Activated CD8-positive, alpha-beta T cell treated with anti-CD3 and anti-CD28 coated beads for 36 hours (primary cell): Measurements from ENCODE around the gene APOLD1. TPM values are rescaled to one million over a fixed set of nuclear protein-coding genes. Genes with fewer than 3 reads are reported as not detected.
"Not testable (repeated sequence)": the region's sequence is repeated elsewhere in the genome, so short reads cannot be mapped to it uniquely, and the experiment has no call there.

Experiments
- ATAC-seq: fragments of 200-7000 bp; cut with Tn5 transposase; one replicate; pipeline ENCODE4 v1.10.0; 2021; ENCODE audit warnings: mild to moderate bottlenecking, moderate library complexity
- CTCF ChIA-PET: fragments of 350-600 bp; sonication (Branson Sonifier 250); formaldehyde crosslinking; loops from one replicate; lab custom pipeline; 2021; ENCODE audit warnings: antibody characterized with exemption; lab: Charles Lee
- POLR2A ChIA-PET: fragments of 350-600 bp; sonication (Branson Sonifier 250); formaldehyde crosslinking; loops from one replicate; lab custom pipeline; 2021; ENCODE audit warnings: antibody characterized with exemption; lab: Charles Lee
- DNase-seq: peaks from one replicate; pipeline ENCODE4 v3.0.0-alpha.2; 2020
- H3K27ac Mint-ChIP-seq: one replicate; pipeline ENCODE4 v1.8.0; 2021; ENCODE audit warnings: mild to moderate bottlenecking, mixed read lengths
- H3K27me3 Mint-ChIP-seq: one replicate; pipeline ENCODE4 v1.8.0; 2021; ENCODE audit warnings: mixed read lengths
- H3K36me3 Mint-ChIP-seq: one replicate; pipeline ENCODE4 v1.8.0; 2021; ENCODE audit warnings: low read depth, mixed read lengths
- H3K4me1 Mint-ChIP-seq: one replicate; pipeline ENCODE4 v1.8.0; 2021; ENCODE audit warnings: low read depth, mixed read lengths
- H3K4me3 Mint-ChIP-seq: one replicate; pipeline ENCODE4 v1.8.0; 2021; ENCODE audit warnings: mild to moderate bottlenecking, moderate library complexity, mixed read lengths
- H3K9me3 Mint-ChIP-seq: one replicate; pipeline ENCODE4 v1.8.0; 2021; ENCODE audit warnings: mixed read lengths
- CTCF ChIP-seq: fragments of 200-600 bp; IDR thresholded peaks from one replicate; pipeline ENCODE4 v1.8.0; 2022; ENCODE audit warnings: antibody characterized with exemption, mild to moderate bottlenecking
- intact Hi-C: fragments of 100-400 bp; cut with micrococcal nuclease; formaldehyde crosslinking; loops from one replicate; pipeline ENCODE4 v1.10.0; 2022
- total RNA-seq, 2 experiments: library from RNA; stranded (reverse); gene quantifications; one replicate each; pipeline ENCODE4 v1.2.3, GENCODE V29; 2021

APOLD1 gene
- total RNA-seq: 1 to 10 TPM; 5.7 to 6.3 TPM

- POLR2A ChIA-PET: no interaction called here
- intact Hi-C loops: no loop called here
- TF ChIP-seq CTCF: no peak
- H3K36me3 Mint-ChIP-seq: peaks cover 2% of the 10 kb centered on the region
- ATAC-seq (no peak), DNase-seq (no peak)
- peak within 1 kb of the TSS; percentile 86 for H3K4me3 Mint-ChIP-seq
- no peaks in the 10 kb centered on the region for H3K9me3 Mint-ChIP-seq
- CTCF ChIA-PET: interaction anchor here (0.6 to 6.7 kb wide), 2 partner anchors 17 to 131 kb away, joined by 3 to 108 read pairs; no protein-coding TSS in a partner anchor
- peaks cover 36% of the 10 kb centered on the region for H3K4me1 Mint-ChIP-seq
- peak within 1 kb of the TSS; percentile 76 for H3K27ac Mint-ChIP-seq
- H3K27me3 Mint-ChIP-seq: no peaks in the 10 kb centered on the region
Measured at GRCh38 chr12:12784911-12785814, at the start of gene APOLD1. Gene APOLD1 (plus strand): TSS chr12:12785659. CDS start chr12:12785692, 33 bp downstream.

GRCh38 chr12:12736759-12737676, 48.4 kb upstream of the APOLD1 start:
- no peaks in the 10 kb centered on the region for H3K27me3 Mint-ChIP-seq

GRCh38 chr12:12738152-12738551, 47.3 kb upstream of the APOLD1 start:
- intact Hi-C loops: loop anchor here (5.0 to 10.0 kb wide), 2 partner anchors 93 to 176 kb away; partner anchors contain the start of gene DUSP16
- not testable (repeated sequence) for H3K36me3 Mint-ChIP-seq, H3K4me3 Mint-ChIP-seq, DNase-seq, ATAC-seq, H3K9me3 Mint-ChIP-seq, H3K27ac Mint-ChIP-seq, H3K27me3 Mint-ChIP-seq
- ChIA-PET POLR2A (interaction anchor here (1.4 to 4.5 kb wide), 4 partner anchors 14 to 84 kb away, joined by 3 to 77 read pairs (median 22); partner anchors contain the start of gene CDKN1B), CTCF (interaction anchor here (0.8 to 3.4 kb wide), 16 partner anchors 9 to 1158 kb away, joined by 3 to 55 read pairs (median 18); partner anchors contain the start of genes CDKN1B, DDX47 and DUSP16)
- peaks cover 38% of the 10 kb centered on the region for H3K4me1 Mint-ChIP-seq

More at GRCh38 chr12:12736759-12737676, 48.4 kb upstream of the APOLD1 start:
- Mint-ChIP-seq H3K4me3 (peak overlapping the region; percentile 70), H3K36me3 (peaks cover 7% of the 10 kb centered on the region), H3K9me3 (no peaks in the 10 kb centered on the region), H3K27ac (peak overlapping the region; percentile 89), H3K4me1 (peaks cover 42% of the 10 kb centered on the region)
- TF ChIP-seq CTCF: peak; percentile 79
- peak; percentile 92 for ATAC-seq
- ChIA-PET CTCF (interaction anchor here (0.7 to 3.4 kb wide), 63 partner anchors 10 to 1157 kb away, joined by 3 to 55 read pairs (median 5); partner anchors contain the start of genes CDKN1B, DDX47, DUSP16 and MANSC1), POLR2A (interaction anchor here (0.7 to 4.5 kb wide), 11 partner anchors 9 to 380 kb away, joined by 3 to 77 read pairs (median 3); partner anchors contain the start of genes BORCS5, CDKN1B and GPR19)
- intact Hi-C loops: loop anchor here (5.0 to 10.0 kb wide), 2 partner anchors 92 to 175 kb away; partner anchors contain the start of gene DUSP16
- peak; percentile 77 for DNase-seq

GRCh38 chr12:12741660-12742059, 43.8 kb upstream of the APOLD1 start:
- Mint-ChIP-seq H3K27ac (no peak overlapping the region), H3K9me3 (no peaks in the 10 kb centered on the region), H3K4me3 (no peak overlapping the region), H3K27me3 (no peaks in the 10 kb centered on the region), H3K4me1 (peaks cover 18% of the 10 kb centered on the region), H3K36me3 (peaks cover 3% of the 10 kb centered on the region)
- ATAC-seq: no peak
- no peak for TF ChIP-seq CTCF
- CTCF ChIA-PET: interaction anchor here (0.9 kb wide), 1 partner anchor 9 kb away, joined by 4 read pairs; no protein-coding TSS in a partner anchor
- POLR2A ChIA-PET: interaction anchor here (0.5 kb wide), 1 partner anchor 460 kb away, joined by 3 read pairs; no protein-coding TSS in a partner anchor
- intact Hi-C loops: no loop called here
- DNase-seq: no peak
